ENCODE results near the gene PLD4.

DNA sequence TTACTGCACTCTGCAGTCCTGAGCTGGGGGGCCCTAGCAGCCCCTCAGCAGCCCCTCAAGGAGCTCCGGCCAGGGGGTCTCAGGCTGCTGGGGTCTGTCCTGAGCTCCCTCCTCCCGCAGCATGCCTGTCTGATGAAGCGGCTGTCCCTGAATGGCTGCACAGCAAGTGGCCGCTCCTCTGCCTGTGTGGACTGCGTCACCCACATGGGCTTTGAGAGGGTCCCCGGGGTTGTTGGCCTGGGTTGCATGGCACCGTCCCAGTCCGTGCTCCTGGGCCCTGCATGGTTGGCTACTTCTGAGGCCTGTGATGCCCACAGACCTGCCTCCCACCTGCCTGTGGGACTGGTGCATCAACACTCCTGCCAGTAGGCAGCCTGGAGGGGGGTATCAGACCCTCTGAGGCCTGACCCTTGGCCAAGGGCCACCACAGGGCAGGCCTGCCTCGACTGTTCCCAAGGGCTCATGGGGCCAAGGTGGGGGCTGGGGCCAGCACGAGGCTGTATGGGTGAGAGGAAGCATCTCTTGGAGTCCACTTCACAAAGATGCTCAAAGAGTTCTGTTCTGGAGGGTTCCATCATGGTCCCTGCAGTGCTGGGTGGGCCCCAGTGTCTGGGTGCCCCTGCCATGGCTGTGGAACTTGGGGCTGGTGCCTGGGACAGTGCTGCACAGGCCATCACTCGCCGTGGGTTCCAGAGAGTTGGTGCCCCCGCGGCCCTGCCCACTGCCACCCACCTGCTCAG is 47.4 kb upstream of the PLD4 start:
- TF ChIP-seq, protein P1, sequence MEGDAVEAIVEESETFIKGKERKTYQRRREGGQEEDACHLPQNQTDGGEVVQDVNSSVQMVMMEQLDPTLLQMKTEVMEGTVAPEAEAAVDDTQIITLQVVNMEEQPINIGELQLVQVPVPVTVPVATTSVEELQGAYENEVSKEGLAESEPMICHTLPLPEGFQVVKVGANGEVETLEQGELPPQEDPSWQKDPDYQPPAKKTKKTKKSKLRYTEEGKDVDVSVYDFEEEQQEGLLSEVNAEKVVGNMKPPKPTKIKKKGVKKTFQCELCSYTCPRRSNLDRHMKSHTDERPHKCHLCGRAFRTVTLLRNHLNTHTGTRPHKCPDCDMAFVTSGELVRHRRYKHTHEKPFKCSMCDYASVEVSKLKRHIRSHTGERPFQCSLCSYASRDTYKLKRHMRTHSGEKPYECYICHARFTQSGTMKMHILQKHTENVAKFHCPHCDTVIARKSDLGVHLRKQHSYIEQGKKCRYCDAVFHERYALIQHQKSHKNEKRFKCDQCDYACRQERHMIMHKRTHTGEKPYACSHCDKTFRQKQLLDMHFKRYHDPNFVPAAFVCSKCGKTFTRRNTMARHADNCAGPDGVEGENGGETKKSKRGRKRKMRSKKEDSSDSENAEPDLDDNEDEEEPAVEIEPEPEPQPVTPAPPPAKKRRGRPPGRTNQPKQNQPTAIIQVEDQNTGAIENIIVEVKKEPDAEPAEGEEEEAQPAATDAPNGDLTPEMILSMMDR (IDR thresholded peaks at IDR 0.05): no peak
- TF ChIP-seq POLR2AphosphoS5 (IDR thresholded peaks at IDR 0.05; ENCODE audit: low read depth, low read length) (no peak), TCF7L2 (IDR thresholded peaks at IDR 0.05; ENCODE audit: low read depth, low read length) (no peak), SIN3A (IDR thresholded peaks at IDR 0.05; ENCODE audit: borderline replicate concordance, insufficient read depth, low read depth, low read length) (no peak)
- TF ChIP-seq, protein P2, sequence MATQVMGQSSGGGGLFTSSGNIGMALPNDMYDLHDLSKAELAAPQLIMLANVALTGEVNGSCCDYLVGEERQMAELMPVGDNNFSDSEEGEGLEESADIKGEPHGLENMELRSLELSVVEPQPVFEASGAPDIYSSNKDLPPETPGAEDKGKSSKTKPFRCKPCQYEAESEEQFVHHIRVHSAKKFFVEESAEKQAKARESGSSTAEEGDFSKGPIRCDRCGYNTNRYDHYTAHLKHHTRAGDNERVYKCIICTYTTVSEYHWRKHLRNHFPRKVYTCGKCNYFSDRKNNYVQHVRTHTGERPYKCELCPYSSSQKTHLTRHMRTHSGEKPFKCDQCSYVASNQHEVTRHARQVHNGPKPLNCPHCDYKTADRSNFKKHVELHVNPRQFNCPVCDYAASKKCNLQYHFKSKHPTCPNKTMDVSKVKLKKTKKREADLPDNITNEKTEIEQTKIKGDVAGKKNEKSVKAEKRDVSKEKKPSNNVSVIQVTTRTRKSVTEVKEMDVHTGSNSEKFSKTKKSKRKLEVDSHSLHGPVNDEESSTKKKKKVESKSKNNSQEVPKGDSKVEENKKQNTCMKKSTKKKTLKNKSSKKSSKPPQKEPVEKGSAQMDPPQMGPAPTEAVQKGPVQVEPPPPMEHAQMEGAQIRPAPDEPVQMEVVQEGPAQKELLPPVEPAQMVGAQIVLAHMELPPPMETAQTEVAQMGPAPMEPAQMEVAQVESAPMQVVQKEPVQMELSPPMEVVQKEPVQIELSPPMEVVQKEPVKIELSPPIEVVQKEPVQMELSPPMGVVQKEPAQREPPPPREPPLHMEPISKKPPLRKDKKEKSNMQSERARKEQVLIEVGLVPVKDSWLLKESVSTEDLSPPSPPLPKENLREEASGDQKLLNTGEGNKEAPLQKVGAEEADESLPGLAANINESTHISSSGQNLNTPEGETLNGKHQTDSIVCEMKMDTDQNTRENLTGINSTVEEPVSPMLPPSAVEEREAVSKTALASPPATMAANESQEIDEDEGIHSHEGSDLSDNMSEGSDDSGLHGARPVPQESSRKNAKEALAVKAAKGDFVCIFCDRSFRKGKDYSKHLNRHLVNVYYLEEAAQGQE (IDR thresholded peaks at IDR 0.05; ENCODE audit: insufficient read depth in 1 of 2, low read depth in 2 of 2, low read length in 1 of 2): no peak
